Left forelimb (tissue), 1 donor: ENCODE results near the gene SHMT2.

ENCODE experiments used
- DNase-seq: peaks from one replicate; pipeline ENCODE4 v3.0.0-alpha.2; 2018; ENCODE audit warnings: low spot score

The SHMT2 gene

GRCh38 chr12:57198329-57198728 lies 31.2 kb upstream of the SHMT2 start:
- no peak for DNase-seq

GRCh38 chr12:57199191-57199590 lies 30.3 kb upstream of the SHMT2 start:
- DNase-seq: no peak

- no peak for DNase-seq
These were observed 29.0 kb upstream of the SHMT2 start for GRCh38 chr12:57200497-57200896.

- no peak for DNase-seq
These were observed 28.3 kb upstream of the SHMT2 start for GRCh38 chr12:57201219-57201618.

GRCh38 chr12:57201631-57202030 lies 27.9 kb upstream of the SHMT2 start:
- DNase-seq: no peak

- DNase-seq: no peak
These were observed 27.2 kb upstream of the SHMT2 start for GRCh38 chr12:57202321-57202720.

- DNase-seq: no peak
These were observed 26.3 kb upstream of the SHMT2 start for GRCh38 chr12:57203201-57203600.

- no peak for DNase-seq
These were observed 25.7 kb upstream of the SHMT2 start for GRCh38 chr12:57203791-57204190.

- no peak for DNase-seq
These were observed 25.1 kb upstream of the SHMT2 start for GRCh38 chr12:57204454-57204853.

- no peak for DNase-seq
These were observed 24.3 kb upstream of the SHMT2 start for GRCh38 chr12:57205186-57205585.

- DNase-seq: no peak
These were observed 23.6 kb upstream of the SHMT2 start for GRCh38 chr12:57205931-57206330.

GRCh38 chr12:57207731-57208630 lies 21.5 kb upstream of the SHMT2 start:
- DNase-seq: no peak

GRCh38 chr12:57208631-57209282 lies 20.8 kb upstream of the SHMT2 start:
- no peak for DNase-seq

GRCh38 chr12:57209916-57210315 lies 19.6 kb upstream of the SHMT2 start:
- DNase-seq: no peak

- DNase-seq: no peak
These were observed 19.1 kb upstream of the SHMT2 start for GRCh38 chr12:57210461-57210860.

GRCh38 chr12:57210926-57211692 lies 18.4 kb upstream of the SHMT2 start:
- no peak for DNase-seq

GRCh38 chr12:57211791-57212700 lies 17.5 kb upstream of the SHMT2 start:
- no peak for DNase-seq

GRCh38 chr12:57212701-57213057 lies 16.8 kb upstream of the SHMT2 start:
- DNase-seq: no peak

GRCh38 chr12:57213058-57213715 lies 16.3 kb upstream of the SHMT2 start:
- DNase-seq: peak; percentile 91

- DNase-seq: no peak
These were observed 15.6 kb upstream of the SHMT2 start for GRCh38 chr12:57213763-57214397.

GRCh38 chr12:57214398-57214781 lies 15.1 kb upstream of the SHMT2 start:
- no peak for DNase-seq
